Stimulated activated CD4-positive, alpha-beta T cell treated with anti-CD3 and anti-CD28 coated beads, TNF-alpha, amount 100 ng/mL, for 24 hours (primary cell): ENCODE measurements around the gene MAPK11.
A peak's percentile ranks its signal among the peaks of the same experiment; 100 is the strongest.
"Not testable (repeated sequence)": the region's sequence is repeated elsewhere in the genome, so short reads cannot be mapped to it uniquely, and the experiment has no call there.

Experiments
- DNase-seq, 3 experiments: peaks; one replicate each; pipeline ENCODE4 v3.0.0-alpha.2; 2020; ENCODE audit warnings: low read depth in 3 of 3

MAPK11 gene

GRCh38 chr22:50276143-50276542 is 6.0 kb upstream of the MAPK11 start:
- peak in 1 of 3 experiments; percentile 46 for DNase-seq

GRCh38 chr22:50275181-50276055 is 5.2 kb upstream of the MAPK11 start:
- no peak for DNase-seq

- DNase-seq, result no peak
These were observed 4.6 kb upstream of the MAPK11 start for GRCh38 chr22:50274771-50275170.

GRCh38 chr22:50274311-50274710 is 4.1 kb upstream of the MAPK11 start:
- DNase-seq, result peak in 1 of 3 experiments; percentile 45

GRCh38 chr22:50273781-50274180 is 3.6 kb upstream of the MAPK11 start:
- DNase-seq, result not testable (repeated sequence)

- not testable (repeated sequence) for DNase-seq
These were observed 3.2 kb upstream of the MAPK11 start for GRCh38 chr22:50273352-50273751.

GRCh38 chr22:50272044-50272802 is 2.0 kb upstream of the MAPK11 start:
- DNase-seq, result no peak

GRCh38 chr22:50271519-50271970 is 1.4 kb upstream of the MAPK11 start:
- DNase-seq, result peak in 1 of 3 experiments; percentile 61

GRCh38 chr22:50270666-50271394 is 650 bp upstream of the MAPK11 start:
- peak in 1 of 3 experiments; percentile 64 for DNase-seq

- DNase-seq, result no peak
These were observed 609 bp downstream of the MAPK11 start for GRCh38 chr22:50269573-50269969.

GRCh38 chr22:50268655-50269113 is 1.5 kb downstream of the MAPK11 start:
- DNase-seq, result no peak

- peak in 1 of 3 experiments; percentile 61 for DNase-seq
These were observed 2.4 kb downstream of the MAPK11 start for GRCh38 chr22:50267591-50268390.

GRCh38 chr22:50266994-50267393 is 3.2 kb downstream of the MAPK11 start:
- no peak for DNase-seq

GRCh38 chr22:50264946-50265669 is 5.1 kb downstream of the MAPK11 start:
- no peak for DNase-seq

- DNase-seq, result no peak
These were observed 6.0 kb downstream of the MAPK11 start for GRCh38 chr22:50264104-50264745.

GRCh38 chr22:50262973-50263617 is 7.1 kb downstream of the MAPK11 start:
- no peak for DNase-seq

GRCh38 chr22:50262460-50262911 is 7.7 kb downstream of the MAPK11 start:
- DNase-seq, result no peak

GRCh38 chr22:50261615-50262459 is 8.3 kb downstream of the MAPK11 start, which contains the start of gene MAPK12:
TSS of gene MAPK12 (minus strand) at chr22:50261683. CDS start at chr22:50261509, 174 bp downstream.
- no peak for DNase-seq
